Nephron progenitor cell (in vitro differentiated cells): ENCODE results near the gene MRPL12.

Experiments used
- DNase-seq: peaks from one replicate; pipeline ENCODE4 v3.0.0; 2021
- H3K27ac Mint-ChIP-seq: 2 replicates; pipeline ENCODE4 v1.8.0; 2021; ENCODE audit warnings: mild to moderate bottlenecking, moderate library complexity, mixed read lengths
- H3K27me3 Mint-ChIP-seq: 2 replicates; pipeline ENCODE4 v1.8.0; 2021; ENCODE audit warnings: mild to moderate bottlenecking, low read depth, mixed read lengths; ENCODE audit not compliant: poor library complexity
- H3K36me3 Mint-ChIP-seq: 2 replicates; pipeline ENCODE4 v1.8.0; 2021; ENCODE audit warnings: low read depth, mixed read lengths
- H3K4me1 Mint-ChIP-seq: 2 replicates; pipeline ENCODE4 v1.8.0; 2021; ENCODE audit warnings: mixed read lengths
- H3K4me3 Mint-ChIP-seq: 2 replicates; pipeline ENCODE4 v1.8.0; 2021; ENCODE audit warnings: mild to moderate bottlenecking, moderate library complexity, mixed read lengths
- H3K9me3 Mint-ChIP-seq: 2 replicates; pipeline ENCODE4 v1.8.0; 2021; ENCODE audit warnings: mild to moderate bottlenecking, moderate library complexity, mixed read lengths
- CTCF ChIP-seq: fragments of 200-600 bp; sonication (generic); IDR thresholded peaks from 2 replicates; pipeline ENCODE4 v1.5.0; 2021; ENCODE audit warnings: antibody characterized with exemption

Gene MRPL12

GRCh38 chr17:81712468-81713003, 9.4 kb downstream of the MRPL12 start:
- TF ChIP-seq CTCF, result no peak
- no peaks in the 10 kb centered on the region for H3K9me3 Mint-ChIP-seq
- peaks cover 34% of the 10 kb centered on the region for H3K4me1 Mint-ChIP-seq

GRCh38 chr17:81713004-81713555, 9.9 kb downstream of the MRPL12 start:
- Mint-ChIP-seq H3K4me1 (peaks cover 34% of the 10 kb centered on the region), H3K4me3 (peak overlapping the region; percentile 88), H3K36me3 (peaks cover 5% of the 10 kb centered on the region), H3K27ac (peak overlapping the region; percentile 16), H3K9me3 (no peaks in the 10 kb centered on the region), H3K27me3 (peaks cover 26% of the 10 kb centered on the region)
- no peak for TF ChIP-seq CTCF
- DNase-seq, result no peak

More at GRCh38 chr17:81712468-81713003, 9.4 kb downstream of the MRPL12 start:
- peaks cover 5% of the 10 kb centered on the region for H3K36me3 Mint-ChIP-seq
- peak overlapping the region; percentile 88 for H3K4me3 Mint-ChIP-seq
- peak; percentile 55 for DNase-seq
- no peak overlapping the region for H3K27ac Mint-ChIP-seq
- H3K27me3 Mint-ChIP-seq, result peaks cover 26% of the 10 kb centered on the region

- no peak for TF ChIP-seq CTCF
- H3K27me3 Mint-ChIP-seq, result peaks cover 26% of the 10 kb centered on the region
- H3K4me1 Mint-ChIP-seq, result peaks cover 34% of the 10 kb centered on the region
- H3K4me3 Mint-ChIP-seq, result peak overlapping the region; percentile 88
- no peak overlapping the region for H3K27ac Mint-ChIP-seq
- H3K36me3 Mint-ChIP-seq, result peaks cover 4% of the 10 kb centered on the region
- no peaks in the 10 kb centered on the region for H3K9me3 Mint-ChIP-seq
- DNase-seq, result peak; percentile 48
Measured at GRCh38 chr17:81713556-81714411, 10.6 kb downstream of the MRPL12 start.

- Mint-ChIP-seq H3K9me3 (no peaks in the 10 kb centered on the region), H3K4me3 (no peak overlapping the region)
- no peak for TF ChIP-seq CTCF
Measured at GRCh38 chr17:81714412-81715106, 11.4 kb downstream of the MRPL12 start.

GRCh38 chr17:81715107-81715871, 12.1 kb downstream of the MRPL12 start:
- Mint-ChIP-seq H3K27ac (no peak overlapping the region), H3K4me3 (no peak overlapping the region), H3K4me1 (peaks cover 28% of the 10 kb centered on the region), H3K9me3 (no peaks in the 10 kb centered on the region), H3K36me3 (no peaks in the 10 kb centered on the region), H3K27me3 (peaks cover 18% of the 10 kb centered on the region)
- no peak for TF ChIP-seq CTCF
- DNase-seq, result no peak

More at GRCh38 chr17:81714412-81715106, 11.4 kb downstream of the MRPL12 start:
- Mint-ChIP-seq H3K4me1 (peaks cover 34% of the 10 kb centered on the region), H3K36me3 (no peaks in the 10 kb centered on the region), H3K27me3 (peaks cover 25% of the 10 kb centered on the region), H3K27ac (no peak overlapping the region)
- DNase-seq, result no peak
